Measurements from ENCODE around the gene TM9SF1.

Gene TM9SF1

GRCh38 chr14:24194873-24195185 is 412 bp downstream of the TM9SF1 start:
- DNase-seq: no peak

DNA sequence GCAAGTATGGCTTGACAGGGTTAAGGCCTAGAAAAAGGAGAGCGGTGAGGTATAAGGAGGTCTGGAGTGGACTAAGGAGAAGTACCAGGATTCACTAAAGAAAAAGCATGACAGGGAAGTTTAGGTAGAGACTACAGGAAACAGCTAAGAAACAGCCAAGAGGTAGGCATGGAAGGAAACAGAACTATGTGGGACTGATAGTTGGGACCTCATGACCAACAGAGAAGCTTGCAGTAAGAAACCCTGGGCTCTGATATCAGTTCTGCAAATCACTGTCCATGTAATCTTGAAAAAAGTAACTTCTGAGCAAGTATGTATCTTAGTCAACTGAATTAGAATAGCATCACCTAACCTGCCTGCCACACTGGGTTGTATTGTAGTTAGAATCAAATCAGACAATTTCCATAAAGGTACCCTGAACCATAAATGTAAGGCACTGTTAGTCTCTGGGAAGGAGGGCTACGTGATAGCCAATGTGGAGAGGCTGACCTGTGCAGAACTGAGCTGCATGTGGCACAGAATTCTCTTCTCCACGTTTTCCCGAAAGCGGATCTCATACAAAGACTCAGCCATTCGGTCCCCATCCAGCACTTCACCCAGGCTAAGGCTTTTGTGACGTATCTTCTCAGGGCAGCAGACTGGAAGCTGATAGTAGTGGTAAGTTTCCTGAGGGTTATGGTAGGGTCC is 912 bp downstream of the TM9SF1 start:
- no peak for DNase-seq

- DNase-seq: no peak
Measured at GRCh38 chr14:24192933-24193332, 2.3 kb downstream of the TM9SF1 start.

DNA sequence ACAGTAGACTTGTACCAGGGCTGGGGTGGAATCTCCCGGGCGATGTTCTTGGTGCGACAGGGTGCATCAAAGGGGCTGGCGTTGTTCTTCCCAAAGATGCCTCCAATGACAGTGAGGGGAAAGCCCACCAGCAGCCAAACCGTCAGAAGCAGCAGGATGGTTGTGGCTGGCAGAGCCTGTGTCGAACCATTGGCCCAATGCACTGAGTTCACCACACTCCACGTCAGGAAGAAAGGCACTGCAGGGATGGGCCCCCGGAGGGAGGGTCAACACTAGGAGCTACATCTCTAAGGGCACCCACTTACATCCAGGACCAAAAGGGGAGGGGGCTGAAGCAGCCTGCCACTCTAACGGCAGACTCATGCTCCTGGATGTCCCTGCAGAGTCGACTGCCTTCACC is 4.8 kb downstream of the TM9SF1 start:
- DNase-seq: no peak

GRCh38 chr14:24189460-24189859 is 5.8 kb downstream of the TM9SF1 start:
- no peak for DNase-seq

GRCh38 chr14:24189059-24189375 is 6.2 kb downstream of the TM9SF1 start:
- DNase-seq: no peak

GRCh38 chr14:24188251-24189058 is 6.8 kb downstream of the TM9SF1 start, which contains the start of gene IPO4:
Gene IPO4, minus strand, starts transcription at chr14:24188816. Its CDS starts 29 bp downstream, at chr14:24188787.
- peak; percentile 93 to 95 for DNase-seq

DNA sequence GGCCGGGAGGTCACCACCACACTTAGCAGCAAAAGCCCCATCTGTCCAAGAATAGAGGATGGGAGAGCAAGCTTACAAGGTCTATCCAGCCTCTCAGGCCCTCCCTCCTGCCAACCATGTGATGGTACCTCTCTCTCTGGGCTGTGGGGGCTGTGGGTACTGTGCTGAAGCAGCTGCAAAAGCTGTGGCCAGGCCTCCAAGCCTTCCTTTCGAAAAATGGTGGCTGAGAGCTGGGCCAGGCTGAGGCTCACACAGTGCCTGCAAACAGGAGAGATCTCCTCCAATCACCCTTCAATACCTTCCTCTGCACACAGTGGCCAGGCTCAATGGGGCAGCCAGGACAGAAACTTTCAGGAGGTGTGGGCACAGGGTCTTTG is 7.7 kb downstream of the TM9SF1 start:
- no peak for DNase-seq

- no peak for DNase-seq
Measured at GRCh38 chr14:24186831-24187538, 8.3 kb downstream of the TM9SF1 start.

DNA sequence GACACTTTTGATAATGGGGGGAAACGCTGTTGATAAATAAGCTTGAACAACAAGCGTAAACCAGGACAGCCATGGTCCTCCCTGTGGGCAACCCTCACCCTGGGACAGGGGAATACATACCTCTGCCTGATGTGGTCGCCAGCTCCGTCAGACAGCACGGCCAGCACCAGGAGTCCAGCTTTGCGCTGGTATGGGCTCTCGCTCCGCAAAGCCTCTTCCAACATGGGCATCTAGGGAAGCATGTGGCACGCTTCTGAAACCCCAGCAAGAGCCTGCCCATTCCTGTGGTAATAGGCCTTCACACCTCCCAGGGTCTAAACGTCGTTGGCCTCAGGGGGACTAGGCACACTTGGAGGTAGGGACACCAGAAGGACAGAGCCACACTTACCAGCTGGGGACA is 9.5 kb downstream of the TM9SF1 start:
- DNase-seq: no peak

DNA sequence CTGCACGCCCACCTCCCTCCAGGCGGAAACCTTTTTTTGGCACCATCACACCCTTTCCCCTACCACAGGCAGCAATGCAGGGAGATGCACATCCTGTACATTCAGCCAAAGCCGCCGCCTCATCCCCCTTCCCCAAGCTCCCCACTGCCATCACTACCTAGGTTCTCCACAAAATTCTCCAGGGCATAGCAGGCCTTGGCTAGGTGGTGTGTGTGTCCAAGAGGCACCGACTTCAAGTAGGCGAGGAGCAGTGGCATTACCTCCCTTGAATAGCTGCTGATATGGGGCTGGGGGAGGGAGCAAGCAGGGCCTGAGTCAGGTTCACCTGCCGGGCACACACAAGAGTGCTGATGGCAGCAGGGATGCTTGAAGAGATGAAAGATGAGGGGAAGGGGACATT is 10.2 kb downstream of the TM9SF1 start:
- DNase-seq: no peak

DNA sequence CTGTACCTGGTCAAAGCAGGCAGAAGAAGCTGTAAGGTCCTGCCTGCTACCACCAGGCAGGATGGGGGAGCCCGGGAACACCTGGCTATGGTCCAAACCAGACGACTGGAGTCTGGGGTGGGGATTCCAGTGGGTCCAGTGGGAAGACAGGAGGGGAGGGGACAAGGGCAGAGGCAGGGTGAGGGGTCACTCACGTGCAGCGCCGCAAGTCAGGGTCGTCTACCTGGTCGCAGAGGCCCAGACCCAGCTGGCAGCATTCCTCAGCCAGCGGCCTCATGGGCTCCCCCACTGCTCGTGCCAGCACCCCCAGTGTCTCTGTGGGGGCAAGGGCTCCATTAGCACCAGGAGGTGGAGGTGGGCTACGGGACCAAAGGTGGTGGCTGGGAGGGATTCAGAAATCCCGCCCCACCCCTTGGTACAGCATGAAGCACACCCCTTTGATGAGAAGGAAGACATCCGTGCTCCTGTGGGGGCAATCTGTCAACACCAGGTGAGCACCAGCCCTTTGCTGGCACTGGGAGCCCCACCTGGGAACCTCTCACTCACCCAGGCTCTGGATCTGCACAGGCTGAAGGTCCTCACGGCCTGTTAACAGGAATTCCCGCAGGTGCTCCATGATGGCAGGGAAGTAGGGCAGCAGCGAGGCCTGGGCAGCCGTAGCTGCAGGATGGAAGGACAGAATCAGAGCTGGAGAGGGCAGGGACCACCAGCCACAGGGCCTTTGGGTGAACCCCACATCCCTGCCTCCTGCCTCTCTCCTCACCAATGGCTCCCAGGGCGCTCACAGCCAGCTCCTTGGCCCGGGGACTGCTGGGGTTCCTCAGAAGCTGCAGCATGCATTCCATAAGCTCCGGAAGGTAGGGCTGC is 10.9 kb downstream of the TM9SF1 start:
- DNase-seq: no peak

DNA sequence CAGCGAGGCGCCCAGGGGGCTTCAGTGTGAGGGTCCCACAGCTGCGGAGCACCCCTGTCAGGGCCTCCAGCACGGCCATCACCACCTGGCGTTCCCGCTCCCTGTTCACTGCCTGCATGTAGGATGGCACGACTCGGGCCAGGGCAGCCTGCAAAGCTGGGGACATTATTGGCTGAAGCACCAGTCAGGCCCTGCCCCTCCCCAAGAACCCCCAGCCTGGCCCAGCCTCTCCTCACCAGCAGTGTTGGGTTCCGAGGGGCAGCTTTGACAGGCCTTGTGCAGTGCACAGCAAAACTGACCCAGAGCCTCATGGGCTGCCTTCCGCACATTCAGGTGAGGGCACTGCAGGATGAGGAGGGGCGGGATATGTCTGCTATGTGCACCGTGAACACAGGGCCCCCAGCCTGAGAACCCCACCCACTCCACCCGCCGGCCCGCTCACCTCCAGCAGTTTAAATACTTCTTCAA is 12.2 kb downstream of the TM9SF1 start:
- DNase-seq: no peak

DNA sequence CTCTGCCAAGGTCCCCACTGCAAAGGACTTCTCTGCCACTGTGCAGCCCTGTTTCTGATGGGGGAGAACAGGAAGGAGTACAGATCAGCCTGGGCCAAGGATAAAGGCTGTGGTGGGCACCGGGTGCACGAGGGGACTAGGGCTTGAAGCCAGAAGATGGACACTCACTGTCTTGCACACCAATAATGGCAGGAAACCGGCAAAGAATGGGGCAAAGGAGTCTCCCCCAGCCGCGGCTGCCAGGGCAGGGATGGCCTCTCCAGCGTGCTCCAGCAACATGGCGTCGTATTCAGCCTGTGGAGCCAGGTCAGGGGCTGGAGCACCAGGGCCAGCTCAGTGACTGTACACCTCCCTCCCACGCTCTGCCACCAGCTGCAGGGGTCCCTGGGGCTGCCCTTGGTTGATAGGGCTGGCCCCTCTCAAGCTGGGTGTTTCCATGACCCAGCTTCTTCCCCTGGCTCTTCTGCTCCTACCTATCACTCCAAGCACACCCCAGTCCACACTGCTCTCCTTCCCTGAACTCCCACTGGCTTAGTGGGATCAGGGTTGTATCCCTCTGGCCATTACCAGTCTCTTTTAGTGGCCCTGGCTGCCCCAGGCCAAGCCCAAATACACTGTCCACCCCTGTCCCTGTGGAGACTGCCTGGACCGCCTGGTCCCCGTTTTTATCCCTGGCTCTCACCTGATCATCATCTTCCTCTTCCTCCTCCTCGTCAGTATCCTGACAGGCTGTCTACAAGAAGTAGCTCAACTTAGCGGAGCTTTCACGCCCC is 12.9 kb downstream of the TM9SF1 start:
- DNase-seq: no peak

GRCh38 chr14:24181371-24182077 is 13.7 kb downstream of the TM9SF1 start:
- no peak for DNase-seq

GRCh38 chr14:24179961-24180796 is 15.1 kb downstream of the TM9SF1 start:
- DNase-seq: no peak

DNA sequence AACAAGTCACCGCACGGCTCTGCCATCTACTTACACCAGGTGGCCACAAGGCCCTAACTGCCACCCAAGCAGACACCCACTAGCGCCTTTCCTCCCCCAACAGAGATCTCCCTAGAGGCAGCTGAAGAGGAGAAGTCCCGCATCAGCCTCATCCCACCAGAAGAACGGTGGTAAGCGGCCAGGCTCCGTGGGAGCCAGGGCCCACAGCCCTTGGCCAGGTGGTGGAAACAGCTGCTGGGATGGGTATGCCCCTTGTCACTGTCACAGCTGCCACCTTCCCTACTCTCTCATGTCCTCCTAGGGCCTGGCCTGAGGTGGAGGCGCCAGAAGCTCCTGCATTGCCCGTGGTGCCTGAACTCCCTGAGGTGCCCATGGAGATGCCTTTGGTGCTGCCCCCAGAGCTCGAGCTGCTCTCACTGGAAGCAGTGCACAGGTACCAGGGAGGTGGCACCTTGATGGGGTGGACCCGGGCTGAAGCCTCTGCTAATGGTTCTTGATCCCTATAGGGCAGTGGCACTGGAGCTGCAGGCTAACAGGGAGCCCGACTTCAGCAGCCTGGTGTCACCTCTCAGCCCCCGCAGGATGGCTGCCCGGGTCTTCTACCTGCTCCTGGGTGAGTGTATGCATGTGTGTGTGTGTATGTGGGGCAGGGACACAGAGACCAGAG is 15.8 kb downstream of the TM9SF1 start:
- DNase-seq: no peak

- DNase-seq: no peak
Measured at GRCh38 chr14:24178399-24179178, 16.7 kb downstream of the TM9SF1 start.

DNA sequence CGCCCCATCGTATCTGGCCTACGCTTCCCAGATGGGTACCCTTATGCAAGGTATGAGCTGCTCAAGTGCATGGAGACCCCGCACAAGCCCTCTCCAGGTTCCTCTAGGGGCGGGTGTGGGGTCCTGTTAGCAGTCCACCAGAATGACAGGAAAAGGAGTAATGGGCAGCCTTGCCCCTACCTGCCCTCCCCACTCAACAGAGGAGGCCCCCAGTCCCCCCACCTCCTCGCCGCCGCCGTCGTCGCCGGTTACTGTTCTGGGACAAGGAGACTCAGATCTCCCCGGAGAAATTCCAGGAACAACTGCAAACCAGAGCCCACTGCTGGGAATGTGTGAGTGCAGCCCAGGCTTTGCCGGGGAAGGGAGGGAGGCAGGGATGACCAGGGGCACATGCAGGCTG is 17.4 kb downstream of the TM9SF1 start:
- DNase-seq: no peak
